ENCODE results near the gene SARS1. TPM values are rescaled to one million over a fixed set of nuclear protein-coding genes. Genes with fewer than 3 reads are reported as not detected.

SARS1 gene
- total RNA-seq, 1 donor from 2014 or later: 87.7 TPM

- Histone ChIP-seq H3K4me3 (ENCODE audit: low read length in 3 of 3) (no peak overlapping the region), H3K4me1 (ENCODE audit: control insufficient read depth in 3 of 3, insufficient read depth in 3 of 3, low read length in 3 of 3) (peaks cover 0 to 1% (median 0%) of the 10 kb centered on the region in 3 donors), H3K9me3 (ENCODE audit: control insufficient read depth in 3 of 3, low read length in 3 of 3) (no peaks in the 10 kb centered on the region), H3K27ac (ENCODE audit: low read depth, low read length) (no peak overlapping the region), H3K9ac (ENCODE audit: low read depth in 1 of 3, low read length in 3 of 3) (no peak overlapping the region), H3K36me3 (ENCODE audit: control insufficient read depth in 3 of 3, insufficient read depth in 3 of 3, low read length in 3 of 3) (no peaks in the 10 kb centered on the region), H3K27me3 (ENCODE audit: control insufficient read depth in 3 of 3, insufficient read depth in 3 of 3, low read length in 3 of 3) (no peaks in the 10 kb centered on the region)
Measured at GRCh38 chr1:109191891-109192290, 21.8 kb upstream of the SARS1 start.

DNA sequence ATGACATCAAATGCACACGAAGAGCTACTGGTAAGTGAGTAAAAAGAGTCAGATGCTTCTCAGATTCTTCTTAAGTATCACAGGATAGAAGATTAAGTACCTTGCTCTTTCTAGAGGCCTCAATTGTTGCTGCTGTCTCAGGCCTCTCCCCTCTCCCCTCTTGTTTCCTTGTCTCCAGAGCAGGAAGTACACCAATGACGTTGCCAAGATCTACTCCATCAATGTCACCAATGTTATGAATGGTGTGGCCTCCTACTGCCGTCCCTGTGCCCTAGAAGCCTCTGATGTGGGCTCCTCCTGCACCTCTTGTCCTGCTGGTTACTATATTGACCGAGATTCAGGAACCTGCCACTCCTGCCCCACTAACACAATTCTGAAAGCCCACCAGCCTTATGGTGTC, 21.3 kb upstream of the SARS1 start:
- no peaks in the 10 kb centered on the region for H3K27me3 ChIP-seq (ENCODE audit: control insufficient read depth in 3 of 3, insufficient read depth in 3 of 3, low read length in 3 of 3)
- no peak overlapping the region for H3K27ac ChIP-seq (ENCODE audit: low read depth, low read length)
- H3K9me3 ChIP-seq (ENCODE audit: control insufficient read depth in 3 of 3, low read length in 3 of 3): no peaks in the 10 kb centered on the region
- no peaks in the 10 kb centered on the region for H3K4me1 ChIP-seq (ENCODE audit: control insufficient read depth in 3 of 3, insufficient read depth in 3 of 3, low read length in 3 of 3)
- H3K4me3 ChIP-seq (ENCODE audit: low read length in 3 of 3): no peak overlapping the region
- no peaks in the 10 kb centered on the region for H3K36me3 ChIP-seq (ENCODE audit: control insufficient read depth in 3 of 3, insufficient read depth in 3 of 3, low read length in 3 of 3)
- no peak overlapping the region for H3K9ac ChIP-seq (ENCODE audit: low read depth in 1 of 3, low read length in 3 of 3)

- Histone ChIP-seq H3K4me1 (ENCODE audit: control insufficient read depth in 3 of 3, insufficient read depth in 3 of 3, low read length in 3 of 3) (peaks cover 0 to 2% (median 0%) of the 10 kb centered on the region in 3 donors), H3K27ac (ENCODE audit: low read depth, low read length) (no peak overlapping the region), H3K9me3 (ENCODE audit: control insufficient read depth in 3 of 3, low read length in 3 of 3) (no peaks in the 10 kb centered on the region), H3K9ac (ENCODE audit: low read depth in 1 of 3, low read length in 3 of 3) (no peak overlapping the region), H3K27me3 (ENCODE audit: control insufficient read depth in 3 of 3, insufficient read depth in 3 of 3, low read length in 3 of 3) (no peaks in the 10 kb centered on the region), H3K4me3 (ENCODE audit: low read length in 3 of 3) (no peak overlapping the region), H3K36me3 (ENCODE audit: control insufficient read depth in 3 of 3, insufficient read depth in 3 of 3, low read length in 3 of 3) (no peaks in the 10 kb centered on the region)
Measured at GRCh38 chr1:109193653-109194590, 19.8 kb upstream of the SARS1 start.

GRCh38 chr1:109197158-109198042, 16.3 kb upstream of the SARS1 start:
- Histone ChIP-seq H3K27me3 (ENCODE audit: control insufficient read depth in 3 of 3, insufficient read depth in 3 of 3, low read length in 3 of 3) (peaks cover 0 to 5% (median 5%) of the 10 kb centered on the region in 3 donors), H3K4me3 (ENCODE audit: low read length in 3 of 3) (no peak overlapping the region), H3K4me1 (ENCODE audit: control insufficient read depth in 3 of 3, insufficient read depth in 3 of 3, low read length in 3 of 3) (peaks cover 0 to 2% (median 0%) of the 10 kb centered on the region in 3 donors), H3K27ac (ENCODE audit: low read depth, low read length) (peak overlapping the region; percentile 29), H3K9ac (ENCODE audit: low read depth in 1 of 3, low read length in 3 of 3) (no peak overlapping the region), H3K9me3 (ENCODE audit: control insufficient read depth in 3 of 3, low read length in 3 of 3) (no peaks in the 10 kb centered on the region), H3K36me3 (ENCODE audit: control insufficient read depth in 3 of 3, insufficient read depth in 3 of 3, low read length in 3 of 3) (no peaks in the 10 kb centered on the region)

DNA sequence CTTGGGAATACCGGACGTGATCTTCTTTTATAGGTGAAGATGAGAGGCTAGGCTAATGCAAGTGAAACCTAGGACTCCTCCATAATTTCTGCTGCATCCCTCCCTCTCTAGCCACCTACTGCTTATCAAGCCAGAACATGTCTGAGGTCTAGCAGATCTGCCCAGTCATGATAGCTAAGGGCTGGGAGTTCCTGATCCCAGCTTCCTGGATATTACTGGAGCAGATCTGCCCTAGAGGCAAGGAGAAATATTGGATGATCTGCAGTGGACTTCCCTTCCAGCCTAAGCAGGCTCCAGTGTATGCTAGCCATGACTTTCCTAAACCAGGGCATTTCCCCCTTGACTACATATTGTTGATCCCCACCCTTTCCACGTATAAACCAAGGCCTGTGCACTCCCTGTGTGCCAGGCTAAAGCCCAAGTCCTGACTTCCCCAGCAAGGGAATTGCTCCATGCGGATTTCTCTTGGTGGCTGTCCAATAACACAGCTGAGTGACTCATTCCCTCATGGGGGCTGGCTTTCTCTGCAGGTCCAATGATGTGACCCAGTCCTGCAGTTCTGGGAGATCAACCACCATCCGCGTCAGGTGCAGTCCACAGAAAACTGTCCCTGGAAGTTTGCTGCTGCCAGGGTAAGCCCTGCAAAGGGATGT, 15.5 kb upstream of the SARS1 start:
- Histone ChIP-seq H3K9ac (ENCODE audit: low read depth in 1 of 3, low read length in 3 of 3) (no peak overlapping the region), H3K4me3 (ENCODE audit: low read length in 3 of 3) (no peak overlapping the region), H3K36me3 (ENCODE audit: control insufficient read depth in 3 of 3, insufficient read depth in 3 of 3, low read length in 3 of 3) (no peaks in the 10 kb centered on the region), H3K4me1 (ENCODE audit: control insufficient read depth in 3 of 3, insufficient read depth in 3 of 3, low read length in 3 of 3) (peaks cover 0 to 2% (median 0%) of the 10 kb centered on the region in 3 donors), H3K9me3 (ENCODE audit: control insufficient read depth in 3 of 3, low read length in 3 of 3) (no peaks in the 10 kb centered on the region), H3K27me3 (ENCODE audit: control insufficient read depth in 3 of 3, insufficient read depth in 3 of 3, low read length in 3 of 3) (peaks cover 0 to 5% (median 5%) of the 10 kb centered on the region in 3 donors), H3K27ac (ENCODE audit: low read depth, low read length) (peak overlapping the region; percentile 29)

GRCh38 chr1:109198745-109199144, 15.0 kb upstream of the SARS1 start:
- Histone ChIP-seq H3K9me3 (ENCODE audit: control insufficient read depth in 3 of 3, low read length in 3 of 3) (no peaks in the 10 kb centered on the region), H3K36me3 (ENCODE audit: control insufficient read depth in 3 of 3, insufficient read depth in 3 of 3, low read length in 3 of 3) (no peaks in the 10 kb centered on the region), H3K27ac (ENCODE audit: low read depth, low read length) (no peak overlapping the region), H3K9ac (ENCODE audit: low read depth in 1 of 3, low read length in 3 of 3) (no peak overlapping the region), H3K27me3 (ENCODE audit: control insufficient read depth in 3 of 3, insufficient read depth in 3 of 3, low read length in 3 of 3) (peaks cover 0 to 5% (median 5%) of the 10 kb centered on the region in 3 donors), H3K4me3 (ENCODE audit: low read length in 3 of 3) (no peak overlapping the region), H3K4me1 (ENCODE audit: control insufficient read depth in 3 of 3, insufficient read depth in 3 of 3, low read length in 3 of 3) (peaks cover 0 to 2% (median 0%) of the 10 kb centered on the region in 3 donors)

- Histone ChIP-seq H3K27ac (ENCODE audit: low read depth, low read length) (no peak overlapping the region), H3K4me3 (ENCODE audit: low read length in 3 of 3) (no peak overlapping the region), H3K27me3 (ENCODE audit: control insufficient read depth in 3 of 3, insufficient read depth in 3 of 3, low read length in 3 of 3) (peaks cover 0 to 5% (median 5%) of the 10 kb centered on the region in 3 donors), H3K36me3 (ENCODE audit: control insufficient read depth in 3 of 3, insufficient read depth in 3 of 3, low read length in 3 of 3) (no peaks in the 10 kb centered on the region), H3K4me1 (ENCODE audit: control insufficient read depth in 3 of 3, insufficient read depth in 3 of 3, low read length in 3 of 3) (peaks cover 0 to 2% (median 0%) of the 10 kb centered on the region in 3 donors), H3K9ac (ENCODE audit: low read depth in 1 of 3, low read length in 3 of 3) (no peak overlapping the region), H3K9me3 (ENCODE audit: control insufficient read depth in 3 of 3, low read length in 3 of 3) (no peaks in the 10 kb centered on the region)
Measured at GRCh38 chr1:109199710-109200109, 14.0 kb upstream of the SARS1 start.

DNA sequence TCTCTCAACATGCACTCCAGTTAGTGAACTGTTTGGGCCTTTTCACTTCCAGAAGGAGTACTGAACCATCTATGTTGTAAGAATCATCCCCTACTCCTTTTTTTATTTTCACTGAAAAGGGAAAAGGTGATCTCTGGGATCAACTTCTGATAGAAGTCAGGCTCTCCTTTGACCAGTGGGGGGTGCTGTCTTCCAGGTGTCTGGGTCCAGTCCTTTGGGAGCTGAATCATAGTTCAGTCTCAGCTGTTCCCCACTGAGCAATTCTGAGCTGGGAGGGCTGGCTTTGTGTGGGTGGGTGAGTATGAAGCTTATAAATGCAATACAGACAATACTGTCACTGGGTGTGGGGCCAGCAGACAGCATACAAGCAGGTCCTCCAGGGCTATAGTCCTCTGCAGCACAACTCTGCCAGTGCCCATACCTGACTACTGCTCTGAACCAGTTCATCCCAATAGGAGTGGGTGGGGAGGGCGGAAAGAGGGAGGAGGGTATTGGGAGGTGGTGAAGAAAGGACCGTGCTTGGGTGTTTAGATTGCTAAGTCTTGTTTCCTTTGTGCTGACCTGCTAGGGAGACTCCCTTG, 12.5 kb upstream of the SARS1 start:
- Histone ChIP-seq H3K27me3 (ENCODE audit: control insufficient read depth in 3 of 3, insufficient read depth in 3 of 3, low read length in 3 of 3) (peaks cover 0 to 5% (median 5%) of the 10 kb centered on the region in 3 donors), H3K9ac (ENCODE audit: low read depth in 1 of 3, low read length in 3 of 3) (no peak overlapping the region), H3K36me3 (ENCODE audit: control insufficient read depth in 3 of 3, insufficient read depth in 3 of 3, low read length in 3 of 3) (no peaks in the 10 kb centered on the region), H3K4me1 (ENCODE audit: control insufficient read depth in 3 of 3, insufficient read depth in 3 of 3, low read length in 3 of 3) (peaks cover 0 to 2% (median 0%) of the 10 kb centered on the region in 3 donors), H3K9me3 (ENCODE audit: control insufficient read depth in 3 of 3, low read length in 3 of 3) (no peaks in the 10 kb centered on the region), H3K27ac (ENCODE audit: low read depth, low read length) (no peak overlapping the region), H3K4me3 (ENCODE audit: low read length in 3 of 3) (no peak overlapping the region)

GRCh38 chr1:109204484-109204883, 9.2 kb upstream of the SARS1 start:
- Histone ChIP-seq H3K9me3 (ENCODE audit: control insufficient read depth in 3 of 3, low read length in 3 of 3) (no peaks in the 10 kb centered on the region), H3K27me3 (ENCODE audit: control insufficient read depth in 3 of 3, insufficient read depth in 3 of 3, low read length in 3 of 3) (peaks cover 0 to 5% (median 4%) of the 10 kb centered on the region in 3 donors), H3K27ac (ENCODE audit: low read depth, low read length) (no peak overlapping the region), H3K4me1 (ENCODE audit: control insufficient read depth in 3 of 3, insufficient read depth in 3 of 3, low read length in 3 of 3) (peaks cover 0 to under 1% (median 0%) of the 10 kb centered on the region in 3 donors), H3K4me3 (ENCODE audit: low read length in 3 of 3) (no peak overlapping the region), H3K9ac (ENCODE audit: low read depth in 1 of 3, low read length in 3 of 3) (no peak overlapping the region), H3K36me3 (ENCODE audit: control insufficient read depth in 3 of 3, insufficient read depth in 3 of 3, low read length in 3 of 3) (no peaks in the 10 kb centered on the region)

Measured in skeletal muscle tissue (tissue), 4 donors.